Kidney epithelial cell (primary cell): ENCODE data around the gene ACTR5. TPM values are rescaled to one million over a fixed set of nuclear protein-coding genes. Genes with fewer than 3 reads are reported as not detected.

Source experiments
- DNase-seq: peaks from one replicate; pipeline ENCODE4 v3.0.0-alpha.2; 2010; ENCODE audit warnings: low read depth
- H3K27me3 ChIP-seq: 2 replicates; pipeline ENCODE4 v1.6.0; 2011; ENCODE audit warnings: low read length; ENCODE audit not compliant: control insufficient read depth, insufficient read depth
- H3K36me3 ChIP-seq: 2 replicates; pipeline ENCODE4 v1.5.1; 2011; ENCODE audit warnings: low read length; ENCODE audit not compliant: control insufficient read depth, insufficient read depth
- H3K4me3 ChIP-seq: 2 replicates; pipeline ENCODE4 v1.5.1; 2011; ENCODE audit warnings: low read depth, mild to moderate bottlenecking, control low read depth, low read length
- total RNA-seq: library from RNA; depleted of rRNA; stranded (reverse); fragments of >200 nt; gene quantifications from 2 replicates; pipeline ENCODE4 v1.2.3, GENCODE V29; 2015
- TF ChIP-seq, protein P1 (sequence below): IDR thresholded peaks from 2 replicates; pipeline ENCODE4 v1.5.1; 2011; ENCODE audit warnings: mild to moderate bottlenecking, moderate library complexity, low read length, control low read depth, inconsistent platforms; ENCODE audit not compliant: insufficient read depth, poor library complexity, severe bottlenecking

ACTR5 gene
- total RNA-seq, 1 donor from 2014 or later = 8.4 TPM

DNA sequence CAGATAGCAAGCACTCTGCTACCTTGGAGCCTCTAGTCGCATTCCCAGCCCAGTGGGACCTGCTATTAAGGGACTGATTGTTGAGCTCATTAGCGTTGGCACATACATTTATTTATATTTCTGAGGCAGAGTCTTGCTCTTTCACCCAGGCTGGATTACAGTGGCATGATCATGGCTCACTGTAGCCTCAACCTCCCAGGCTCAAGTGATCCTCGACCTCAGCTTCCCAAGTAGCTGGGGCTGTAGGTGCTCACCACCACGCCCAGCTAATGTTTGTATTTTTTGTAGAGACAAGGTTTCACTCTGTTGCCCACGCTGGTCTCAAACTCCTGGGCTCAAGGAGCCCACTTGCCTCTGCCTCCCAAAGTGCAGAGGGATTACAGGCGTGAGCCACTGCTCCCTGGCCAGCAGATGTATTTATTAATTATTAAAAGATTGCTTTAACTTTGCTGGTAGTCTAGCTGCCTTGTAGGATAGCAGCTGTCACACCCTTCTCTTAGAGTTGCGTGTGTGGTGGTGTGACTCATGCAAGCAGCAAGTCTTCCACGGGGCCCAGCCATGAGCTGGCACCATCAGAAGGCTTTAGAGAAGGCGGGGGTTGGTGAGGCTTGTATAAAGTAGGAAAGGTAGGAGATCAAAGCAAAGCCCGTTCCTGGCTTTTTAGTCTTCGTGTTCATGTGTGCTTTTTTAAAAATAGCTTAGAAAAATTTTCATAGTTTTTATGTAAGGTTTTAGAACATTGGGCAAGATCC lies 16.5 kb downstream of the ACTR5 start:
- Histone ChIP-seq H3K4me3 (no peak overlapping the region), H3K27me3 (no peaks in the 10 kb centered on the region), H3K36me3 (peaks cover 3% of the 10 kb centered on the region)
- TF ChIP-seq, protein P1, sequence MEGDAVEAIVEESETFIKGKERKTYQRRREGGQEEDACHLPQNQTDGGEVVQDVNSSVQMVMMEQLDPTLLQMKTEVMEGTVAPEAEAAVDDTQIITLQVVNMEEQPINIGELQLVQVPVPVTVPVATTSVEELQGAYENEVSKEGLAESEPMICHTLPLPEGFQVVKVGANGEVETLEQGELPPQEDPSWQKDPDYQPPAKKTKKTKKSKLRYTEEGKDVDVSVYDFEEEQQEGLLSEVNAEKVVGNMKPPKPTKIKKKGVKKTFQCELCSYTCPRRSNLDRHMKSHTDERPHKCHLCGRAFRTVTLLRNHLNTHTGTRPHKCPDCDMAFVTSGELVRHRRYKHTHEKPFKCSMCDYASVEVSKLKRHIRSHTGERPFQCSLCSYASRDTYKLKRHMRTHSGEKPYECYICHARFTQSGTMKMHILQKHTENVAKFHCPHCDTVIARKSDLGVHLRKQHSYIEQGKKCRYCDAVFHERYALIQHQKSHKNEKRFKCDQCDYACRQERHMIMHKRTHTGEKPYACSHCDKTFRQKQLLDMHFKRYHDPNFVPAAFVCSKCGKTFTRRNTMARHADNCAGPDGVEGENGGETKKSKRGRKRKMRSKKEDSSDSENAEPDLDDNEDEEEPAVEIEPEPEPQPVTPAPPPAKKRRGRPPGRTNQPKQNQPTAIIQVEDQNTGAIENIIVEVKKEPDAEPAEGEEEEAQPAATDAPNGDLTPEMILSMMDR = no peak
- DNase-seq = peak; percentile 86

DNA sequence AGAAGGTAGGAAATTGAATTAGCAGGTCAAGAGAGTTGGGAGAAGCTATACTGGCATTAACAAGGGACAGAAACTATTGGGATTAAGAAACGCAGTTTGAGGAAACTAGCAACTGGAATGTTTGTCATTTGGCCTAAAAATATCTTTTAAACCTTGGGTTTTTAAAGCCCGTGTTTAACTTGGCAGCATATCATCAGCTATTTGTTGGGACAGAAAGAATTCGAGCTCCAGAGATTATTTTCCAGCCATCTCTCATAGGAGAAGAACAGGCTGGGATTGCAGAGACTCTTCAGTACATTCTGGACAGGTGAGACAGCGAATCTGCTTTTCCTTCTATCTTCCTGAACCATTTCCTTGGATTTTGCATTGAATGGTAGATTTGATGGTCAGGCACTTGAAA lies 17.8 kb downstream of the ACTR5 start:
- DNase-seq = no peak
- Histone ChIP-seq H3K36me3 (peaks cover 3% of the 10 kb centered on the region), H3K27me3 (no peaks in the 10 kb centered on the region), H3K4me3 (no peak overlapping the region)
- TF ChIP-seq, protein P1 = no peak

DNA sequence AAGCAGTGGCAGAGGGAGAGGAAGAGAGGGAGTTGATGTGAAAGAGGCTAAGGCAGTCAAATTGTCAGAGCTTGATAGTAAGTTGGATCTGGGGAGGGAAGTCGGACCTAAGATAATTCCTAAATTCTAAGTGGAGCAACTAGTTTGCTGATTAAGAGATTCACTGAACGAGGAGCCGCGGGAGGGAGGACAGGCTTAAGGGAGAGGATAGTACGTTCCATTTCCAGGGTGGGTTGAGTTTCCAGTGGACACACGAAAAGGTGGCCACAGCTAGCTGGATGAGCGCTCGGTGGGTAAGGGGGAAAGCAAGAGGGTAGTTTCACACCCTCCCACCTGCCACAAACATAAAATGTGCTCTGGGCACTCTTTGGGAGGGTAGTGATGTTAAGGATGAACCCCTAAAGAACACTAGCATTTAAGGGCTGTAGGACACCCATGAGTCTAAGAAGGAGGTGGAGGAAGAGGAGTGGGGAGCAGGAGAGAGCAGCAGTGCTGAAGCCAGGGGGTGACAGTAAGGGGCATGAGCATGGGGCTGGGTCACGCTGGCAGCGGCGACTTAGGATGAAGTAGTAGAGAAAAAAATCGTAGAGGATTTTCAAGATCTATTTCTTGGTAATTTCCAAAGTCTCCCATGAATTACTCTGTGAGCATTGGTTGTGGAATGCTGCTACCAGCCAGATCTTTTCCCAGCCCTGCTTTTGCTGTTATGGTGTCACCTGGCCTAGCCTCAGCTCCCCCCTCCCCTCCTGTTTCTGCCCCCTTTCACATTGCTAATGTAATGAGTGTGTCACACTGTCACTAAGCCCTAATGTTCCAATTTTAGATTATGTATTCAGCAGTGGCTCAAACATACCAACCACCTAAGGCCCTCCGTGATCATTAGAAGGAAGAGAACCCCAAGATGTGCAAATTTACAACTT lies 21.4 kb downstream of the ACTR5 start:
- Histone ChIP-seq H3K4me3 (no peak overlapping the region), H3K27me3 (no peaks in the 10 kb centered on the region), H3K36me3 (peaks cover 2% of the 10 kb centered on the region)
- DNase-seq = no peak
- TF ChIP-seq, protein P1 = no peak

DNA sequence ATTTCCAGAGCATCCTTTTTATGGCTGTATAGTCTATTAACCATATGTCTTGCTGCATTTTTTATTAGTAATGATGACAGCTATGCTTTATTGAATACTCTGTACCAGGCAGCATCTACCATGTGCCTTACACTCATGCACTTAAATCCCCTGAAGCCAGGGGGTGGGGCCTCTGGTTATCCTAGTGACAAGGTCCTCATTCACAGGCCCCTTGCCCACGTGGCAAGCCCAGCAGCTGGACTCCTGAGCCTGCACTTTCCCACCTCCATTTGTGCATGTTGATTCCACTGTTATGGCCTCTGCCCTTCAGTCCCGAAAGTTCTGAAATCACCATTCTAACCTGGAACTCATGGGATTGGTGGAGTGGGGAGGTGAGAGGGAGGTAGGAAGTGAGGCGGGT lies 22.3 kb downstream of the ACTR5 start:
- no peak for DNase-seq
- Histone ChIP-seq H3K4me3 (no peak overlapping the region), H3K27me3 (no peaks in the 10 kb centered on the region), H3K36me3 (peaks cover 2% of the 10 kb centered on the region)
- TF ChIP-seq, protein P1 = no peak

DNA sequence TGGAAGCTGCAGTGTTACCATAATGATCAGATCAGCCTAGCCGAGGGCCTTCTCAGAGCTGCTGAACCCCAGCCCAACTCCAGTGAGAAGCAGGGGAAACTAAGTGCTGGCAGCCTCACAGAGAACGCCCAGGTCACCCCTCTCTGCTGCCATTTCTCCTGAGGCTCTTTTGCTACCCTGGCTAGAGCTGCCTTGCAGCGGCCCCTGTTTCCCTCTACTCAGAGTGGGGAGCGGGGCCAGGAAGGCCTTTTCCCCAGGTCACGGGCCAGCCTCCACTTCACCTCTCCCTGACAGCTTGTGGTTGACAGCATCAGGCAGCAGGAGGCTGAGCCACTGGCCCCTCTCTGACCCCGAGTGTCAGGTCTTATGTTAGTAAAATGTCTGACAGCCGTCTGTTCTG lies 22.7 kb downstream of the ACTR5 start:
- peaks cover 2% of the 10 kb centered on the region for H3K36me3 ChIP-seq
- H3K27me3 ChIP-seq = no peaks in the 10 kb centered on the region
- DNase-seq = no peak
- no peak overlapping the region for H3K4me3 ChIP-seq
- TF ChIP-seq, protein P1 = no peak
